DOHH2 (cell line): Measurements from ENCODE around the gene FXYD7.

Source experiments
- H3F3A ChIP-seq: fragments of 200-600 bp; sonication (generic), shearing (Covaris generic); 2 replicates; pipeline ENCODE4 v1.6.0; 2016; ENCODE audit warnings: antibody characterized with exemption, mild to moderate bottlenecking; ENCODE audit not compliant: control insufficient read depth, insufficient read depth
- H3K27ac ChIP-seq: fragments of 200-600 bp; sonication (generic); 2 replicates; pipeline ENCODE4 v1.5.1; 2014; ENCODE audit warnings: low read depth, mild to moderate bottlenecking, low read length, moderate library complexity
- H3K27me3 ChIP-seq: fragments of 200-600 bp; sonication (generic); 2 replicates; pipeline ENCODE4 v1.6.1; 2014; ENCODE audit warnings: mild to moderate bottlenecking, low read length, mixed read lengths; ENCODE audit not compliant: control insufficient read depth
- H3K36me3 ChIP-seq: fragments of 200-600 bp; sonication (generic); 2 replicates; pipeline ENCODE4 v1.6.1; 2014; ENCODE audit warnings: mild to moderate bottlenecking, low read length, moderate library complexity, mixed read lengths; ENCODE audit not compliant: control insufficient read depth
- H3K4me1 ChIP-seq: fragments of 200-600 bp; sonication (generic); 2 replicates; pipeline ENCODE4 v1.6.1; 2014; ENCODE audit warnings: mild to moderate bottlenecking, low read length, mixed read lengths; ENCODE audit not compliant: control insufficient read depth
- H3K4me2 ChIP-seq: fragments of 200-600 bp; sonication (generic); 2 replicates; pipeline ENCODE4 v1.6.0; 2014; ENCODE audit warnings: mild to moderate bottlenecking, low read length, moderate library complexity
- H3K4me3 ChIP-seq: fragments of 200-600 bp; sonication (generic); 2 replicates; pipeline ENCODE4 v1.5.1; 2014; ENCODE audit warnings: mild to moderate bottlenecking, low read length, mixed read lengths
- H3K79me2 ChIP-seq: fragments of 200-600 bp; sonication (generic); 2 replicates; pipeline ENCODE4 v1.6.1; 2014; ENCODE audit warnings: mild to moderate bottlenecking, low read length, mixed read lengths; ENCODE audit not compliant: control insufficient read depth
- H3K9me2 ChIP-seq: fragments of 200-600 bp; sonication (generic); replicated peaks from 2 replicates; pipeline ENCODE4 v1.6.1; 2014; ENCODE audit warnings: mild to moderate bottlenecking, low read length, mixed read lengths; ENCODE audit not compliant: control insufficient read depth
- H3K9me3 ChIP-seq: fragments of 200-600 bp; sonication (generic); 2 replicates; pipeline ENCODE4 v1.6.1; 2014; ENCODE audit warnings: antibody characterized with exemption, low read length, mixed read lengths; ENCODE audit not compliant: control insufficient read depth, insufficient read depth
- H4K20me1 ChIP-seq: fragments of 200-600 bp; sonication (generic); 2 replicates; pipeline ENCODE4 v1.6.0; 2014; ENCODE audit warnings: low read depth, mild to moderate bottlenecking, antibody characterized with exemption, low read length, moderate library complexity; ENCODE audit not compliant: control insufficient read depth, insufficient read depth
- CTCF ChIP-seq: fragments of 200-600 bp; sonication (generic); IDR thresholded peaks from one replicate; pipeline ENCODE4 v1.5.1; 2014; ENCODE audit warnings: antibody characterized with exemption, mild to moderate bottlenecking, low read depth, low read length; ENCODE audit not compliant: poor library complexity, severe bottlenecking
- EZH2phosphoT487 ChIP-seq: fragments of 200-600 bp; sonication (generic); IDR thresholded peaks from 2 replicates; pipeline ENCODE4 v1.6.1; 2017; ENCODE audit warnings: borderline replicate concordance, mild to moderate bottlenecking, antibody characterized with exemption, low read length, moderate library complexity, mixed read lengths

Gene FXYD7

GRCh38 chr19:35109395-35110112 is 33.5 kb upstream of the FXYD7 start:
- Histone ChIP-seq H4K20me1 (no peaks in the 10 kb centered on the region), H3F3A (peaks cover 4% of the 10 kb centered on the region), H3K9me2 (no peaks in the 10 kb centered on the region), H3K79me2 (no peaks in the 10 kb centered on the region), H3K4me1 (peaks cover 2% of the 10 kb centered on the region), H3K36me3 (no peaks in the 10 kb centered on the region), H3K27ac (no peak overlapping the region), H3K9me3 (peaks cover 8% of the 10 kb centered on the region; the same call in 1 of the 2 replicates), H3K27me3 (no peaks in the 10 kb centered on the region), H3K4me3 (no peak overlapping the region), H3K4me2 (no peak overlapping the region)
- TF ChIP-seq CTCF (no peak), EZH2phosphoT487 (no peak)

DNA sequence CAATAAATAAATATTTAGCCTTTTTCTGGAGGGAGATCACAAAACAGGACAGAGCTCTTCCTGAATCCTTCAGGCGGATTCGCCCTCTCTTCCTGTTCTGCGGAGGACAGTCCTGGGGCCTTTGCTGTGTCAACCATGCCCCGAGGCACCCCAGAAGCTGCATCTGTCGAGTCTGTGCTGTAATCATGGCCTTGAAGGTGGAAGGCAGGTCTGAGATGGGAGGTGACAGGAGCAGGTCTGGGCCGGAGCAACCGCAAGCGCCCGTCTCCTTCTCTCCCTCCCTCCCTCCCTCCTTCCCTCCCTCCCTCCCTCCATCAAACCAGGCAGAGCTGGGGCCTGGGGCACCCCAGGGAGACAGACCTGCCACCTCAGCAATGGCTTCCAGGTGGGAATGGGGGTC is 32.1 kb upstream of the FXYD7 start:
- Histone ChIP-seq H3K27ac (no peak overlapping the region), H3K4me2 (no peak overlapping the region), H3K4me3 (no peak overlapping the region), H3K36me3 (no peaks in the 10 kb centered on the region), H3K79me2 (no peaks in the 10 kb centered on the region), H4K20me1 (no peaks in the 10 kb centered on the region), H3K27me3 (no peaks in the 10 kb centered on the region), H3K9me2 (no peaks in the 10 kb centered on the region), H3K9me3 (peaks cover 4% of the 10 kb centered on the region; the same call in 1 of the 2 replicates), H3F3A (peaks cover under 1% of the 10 kb centered on the region; the same call in 1 of the 2 replicates), H3K4me1 (peaks cover 5% of the 10 kb centered on the region)
- no peak for TF ChIP-seq EZH2phosphoT487
- no peak for TF ChIP-seq CTCF

DNA sequence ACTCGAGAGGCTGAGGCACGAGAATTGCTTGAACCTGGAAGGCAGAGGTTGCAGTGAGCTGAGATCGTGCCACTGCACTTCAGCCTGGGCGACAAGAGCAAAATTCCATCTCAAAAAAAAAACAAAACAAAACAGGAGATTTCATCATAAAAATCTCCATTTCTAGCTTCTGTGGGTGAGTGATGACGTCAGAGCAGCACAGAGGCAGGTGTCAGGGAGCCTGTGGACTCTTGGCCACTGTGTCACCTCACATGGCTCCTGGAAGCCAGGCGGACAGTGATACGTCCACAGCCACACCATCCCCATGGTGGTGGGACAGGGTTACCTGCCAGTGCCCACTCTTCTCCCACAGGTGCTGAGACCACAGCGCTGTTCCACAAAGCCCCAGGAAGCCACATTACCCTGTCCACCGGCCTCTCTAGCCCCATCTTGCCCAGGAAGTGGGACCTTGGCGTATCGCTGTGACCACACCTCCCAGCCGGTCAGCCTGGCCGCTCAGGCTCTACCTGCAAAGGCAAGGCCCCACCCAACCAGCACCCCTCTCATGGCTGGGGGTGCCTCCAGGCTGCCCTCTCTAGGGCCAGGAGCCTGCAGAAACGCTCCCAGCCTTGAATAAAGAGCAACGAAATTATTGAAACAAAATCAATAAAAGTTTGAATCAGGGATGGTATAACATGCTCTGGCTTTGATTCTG is 29.9 kb upstream of the FXYD7 start:
- Histone ChIP-seq H3K4me3 (no peak overlapping the region), H3K9me2 (no peaks in the 10 kb centered on the region), H3F3A (no peaks in the 10 kb centered on the region), H3K9me3 (no peaks in the 10 kb centered on the region), H3K4me2 (no peak overlapping the region), H3K27me3 (no peaks in the 10 kb centered on the region; the same call in 1 of the 2 replicates), H3K27ac (no peak overlapping the region), H4K20me1 (no peaks in the 10 kb centered on the region), H3K79me2 (no peaks in the 10 kb centered on the region), H3K36me3 (no peaks in the 10 kb centered on the region), H3K4me1 (peaks cover 5% of the 10 kb centered on the region)
- TF ChIP-seq CTCF (no peak), EZH2phosphoT487 (no peak)
